Parathyroid adenoma (tissue), 2 donors: ENCODE measurements around the gene CAPN15.

Experiments
- H2AFZ ChIP-seq: fragments of 300-600 bp; sonication (generic); one replicate; pipeline ENCODE4 v1.7.0; 2017; ENCODE audit warnings: antibody characterized with exemption, mild to moderate bottlenecking
- H3K27ac ChIP-seq: fragments of 300-600 bp; sonication (generic); one replicate; pipeline ENCODE4 v1.7.0; 2017
- H3K27me3 ChIP-seq: fragments of 300-600 bp; sonication (generic); one replicate; pipeline ENCODE4 v1.7.0; 2017; ENCODE audit warnings: low read length; ENCODE audit not compliant: control insufficient read depth, insufficient read depth
- H3K36me3 ChIP-seq: fragments of 300-600 bp; sonication (generic); one replicate; pipeline ENCODE4 v1.7.0; 2017; ENCODE audit warnings: low read length; ENCODE audit not compliant: control insufficient read depth, insufficient read depth
- H3K4me1 ChIP-seq: fragments of 300-600 bp; sonication (generic); one replicate; pipeline ENCODE4 v1.7.0; 2017; ENCODE audit warnings: control low read depth
- H3K4me2 ChIP-seq: fragments of 300-600 bp; sonication (generic); one replicate; pipeline ENCODE4 v1.7.0; 2017; ENCODE audit warnings: low read length
- H3K4me3 ChIP-seq: fragments of 300-600 bp; sonication (generic); one replicate; pipeline ENCODE4 v1.7.0; 2017; ENCODE audit warnings: low read depth, low read length
- H3K79me2 ChIP-seq: fragments of 300-600 bp; sonication (generic); one replicate; pipeline ENCODE4 v1.7.0; 2017; ENCODE audit warnings: control low read depth
- H3K9ac ChIP-seq: fragments of 300-600 bp; sonication (generic); one replicate; pipeline ENCODE4 v1.7.0; 2017; ENCODE audit warnings: mild to moderate bottlenecking
- H3K9me3 ChIP-seq: fragments of 300-600 bp; sonication (generic); one replicate; pipeline ENCODE4 v1.7.0; 2017; ENCODE audit warnings: low read length; ENCODE audit not compliant: control insufficient read depth
- CTCF ChIP-seq: fragments of 300-600 bp; sonication (generic); IDR thresholded peaks from one replicate; pipeline ENCODE4 v1.7.0; 2017; ENCODE audit warnings: antibody characterized with exemption, mild to moderate bottlenecking
- donor health status: primary hyperparathyroidism.

Gene CAPN15

GRCh38 chr16:576197-576822, 48.8 kb downstream of the CAPN15 start:
- H3K9me3 ChIP-seq: no peaks in the 10 kb centered on the region
- H3K4me1 ChIP-seq: no peaks in the 10 kb centered on the region
- no peaks in the 10 kb centered on the region for H3K36me3 ChIP-seq
- H3K27me3 ChIP-seq: no peaks in the 10 kb centered on the region
- H3K79me2 ChIP-seq: no peaks in the 10 kb centered on the region
- TF ChIP-seq CTCF: no peak
- H3K4me2 ChIP-seq: no peak overlapping the region
- no peak overlapping the region for H3K9ac ChIP-seq
- no peak overlapping the region for H3K4me3 ChIP-seq
- H3K27ac ChIP-seq: no peak overlapping the region
- H2AFZ ChIP-seq: no peak overlapping the region

GRCh38 chr16:576823-577201, 49.3 kb downstream of the CAPN15 start:
- Histone ChIP-seq H3K9me3 (no peaks in the 10 kb centered on the region), H3K36me3 (no peaks in the 10 kb centered on the region), H3K4me2 (no peak overlapping the region), H3K27ac (no peak overlapping the region), H3K4me3 (no peak overlapping the region), H3K9ac (no peak overlapping the region), H3K4me1 (no peaks in the 10 kb centered on the region), H3K27me3 (no peaks in the 10 kb centered on the region), H2AFZ (no peak overlapping the region), H3K79me2 (no peaks in the 10 kb centered on the region)
- TF ChIP-seq CTCF: no peak

GRCh38 chr16:577796-578195, 50.3 kb downstream of the CAPN15 start:
- no peaks in the 10 kb centered on the region for H3K4me1 ChIP-seq
- no peaks in the 10 kb centered on the region for H3K79me2 ChIP-seq
- H2AFZ ChIP-seq: no peak overlapping the region
- H3K4me3 ChIP-seq: no peak overlapping the region
- TF ChIP-seq CTCF: no peak
- no peaks in the 10 kb centered on the region for H3K36me3 ChIP-seq
- H3K9ac ChIP-seq: no peak overlapping the region
- H3K4me2 ChIP-seq: no peak overlapping the region
- no peak overlapping the region for H3K27ac ChIP-seq
- no peaks in the 10 kb centered on the region for H3K9me3 ChIP-seq
- H3K27me3 ChIP-seq: no peaks in the 10 kb centered on the region

GRCh38 chr16:578232-578869, 50.8 kb downstream of the CAPN15 start:
- H3K36me3 ChIP-seq: no peaks in the 10 kb centered on the region
- no peaks in the 10 kb centered on the region for H3K4me1 ChIP-seq
- H3K27ac ChIP-seq: no peak overlapping the region
- no peaks in the 10 kb centered on the region for H3K9me3 ChIP-seq
- no peak overlapping the region for H2AFZ ChIP-seq
- H3K4me2 ChIP-seq: no peak overlapping the region
- H3K27me3 ChIP-seq: no peaks in the 10 kb centered on the region
- no peak overlapping the region for H3K4me3 ChIP-seq
- TF ChIP-seq CTCF: no peak
- no peaks in the 10 kb centered on the region for H3K79me2 ChIP-seq
- H3K9ac ChIP-seq: no peak overlapping the region

GRCh38 chr16:578870-579405, 51.4 kb downstream of the CAPN15 start:
- H3K9ac ChIP-seq: no peak overlapping the region
- H3K36me3 ChIP-seq: no peaks in the 10 kb centered on the region
- H3K79me2 ChIP-seq: no peaks in the 10 kb centered on the region
- H2AFZ ChIP-seq: no peak overlapping the region
- H3K27ac ChIP-seq: no peak overlapping the region
- no peaks in the 10 kb centered on the region for H3K4me1 ChIP-seq
- H3K27me3 ChIP-seq: no peaks in the 10 kb centered on the region
- peak; percentile 72 for TF ChIP-seq CTCF
- no peak overlapping the region for H3K4me3 ChIP-seq
- H3K9me3 ChIP-seq: no peaks in the 10 kb centered on the region
- H3K4me2 ChIP-seq: no peak overlapping the region
